ENCODE data around the gene DNAH14.
A peak's percentile ranks its signal among the peaks of the same experiment; 100 is the strongest.
"Not testable (repeated sequence)": the region's sequence is repeated elsewhere in the genome, so short reads cannot be mapped to it uniquely, and the experiment has no call there.

The DNAH14 gene

GRCh38 chr1:224919508-224919907 is 10.0 kb upstream of the DNAH14 start:
- no peak for DNase-seq
- in situ Hi-C loops (cut with MboI; ENCODE audit: low pct_unique_long_range_greater_than_20kb, low sequenced_read_pairs): no loop called here

- in situ Hi-C loops (cut with MboI; ENCODE audit: low pct_unique_long_range_greater_than_20kb, low sequenced_read_pairs): no loop called here
- no peak for DNase-seq
These were observed 8.5 kb upstream of the DNAH14 start for GRCh38 chr1:224920930-224921329.

- DNase-seq: no peak
- in situ Hi-C loops (cut with MboI; ENCODE audit: low pct_unique_long_range_greater_than_20kb, low sequenced_read_pairs): no loop called here
These were observed 8.1 kb upstream of the DNAH14 start for GRCh38 chr1:224921354-224921753.

GRCh38 chr1:224922404-224923164 is 6.9 kb upstream of the DNAH14 start:
- in situ Hi-C loops (cut with MboI; ENCODE audit: low pct_unique_long_range_greater_than_20kb, low sequenced_read_pairs): no loop called here
- peak; percentile 59 for DNase-seq

- DNase-seq: no peak
- in situ Hi-C loops (cut with MboI; ENCODE audit: low pct_unique_long_range_greater_than_20kb, low sequenced_read_pairs): no loop called here
These were observed 5.7 kb upstream of the DNAH14 start for GRCh38 chr1:224923726-224924125.

GRCh38 chr1:224927631-224928030 is 1.8 kb upstream of the DNAH14 start:
- DNase-seq; in situ Hi-C loops (cut with MboI; ENCODE audit: low pct_unique_long_range_greater_than_20kb, low sequenced_read_pairs): not testable (repeated sequence)

GRCh38 chr1:224928906-224929305 is 569 bp upstream of the DNAH14 start:
- DNase-seq: no peak
- in situ Hi-C loops (cut with MboI; ENCODE audit: low pct_unique_long_range_greater_than_20kb, low sequenced_read_pairs): no loop called here

- in situ Hi-C loops (cut with MboI; ENCODE audit: low pct_unique_long_range_greater_than_20kb, low sequenced_read_pairs): no loop called here
- DNase-seq: no peak
These were observed 2.1 kb downstream of the DNAH14 start for GRCh38 chr1:224931605-224932004.

- DNase-seq: no peak
- in situ Hi-C loops (cut with MboI; ENCODE audit: low pct_unique_long_range_greater_than_20kb, low sequenced_read_pairs): no loop called here
These were observed 3.3 kb downstream of the DNAH14 start for GRCh38 chr1:224932607-224933249.

GRCh38 chr1:224933584-224933983 is 4.1 kb downstream of the DNAH14 start:
- no peak for DNase-seq
- in situ Hi-C loops (cut with MboI; ENCODE audit: low pct_unique_long_range_greater_than_20kb, low sequenced_read_pairs): no loop called here

GRCh38 chr1:224938652-224939051 is 9.2 kb downstream of the DNAH14 start:
- DNase-seq: no peak
- in situ Hi-C loops (cut with MboI; ENCODE audit: low pct_unique_long_range_greater_than_20kb, low sequenced_read_pairs): no loop called here

- no peak for DNase-seq
- in situ Hi-C loops (cut with MboI; ENCODE audit: low pct_unique_long_range_greater_than_20kb, low sequenced_read_pairs): no loop called here
These were observed 10.5 kb downstream of the DNAH14 start for GRCh38 chr1:224939844-224940425.

GRCh38 chr1:224940735-224941134 is 11.3 kb downstream of the DNAH14 start:
- DNase-seq; in situ Hi-C loops (cut with MboI; ENCODE audit: low pct_unique_long_range_greater_than_20kb, low sequenced_read_pairs): not testable (repeated sequence)

- in situ Hi-C loops (cut with MboI; ENCODE audit: low pct_unique_long_range_greater_than_20kb, low sequenced_read_pairs); DNase-seq: not testable (repeated sequence)
These were observed 16.3 kb downstream of the DNAH14 start for GRCh38 chr1:224945651-224946348.

GRCh38 chr1:224946349-224946691 is 16.8 kb downstream of the DNAH14 start:
- in situ Hi-C loops (cut with MboI; ENCODE audit: low pct_unique_long_range_greater_than_20kb, low sequenced_read_pairs): not testable (repeated sequence)

GRCh38 chr1:224957696-224958095 is 28.2 kb downstream of the DNAH14 start:
- no peak for DNase-seq
- in situ Hi-C loops (cut with MboI; ENCODE audit: low pct_unique_long_range_greater_than_20kb, low sequenced_read_pairs): no loop called here

More at GRCh38 chr1:224946349-224946691, 16.8 kb downstream of the DNAH14 start:
- not testable (repeated sequence) for DNase-seq

- in situ Hi-C loops (cut with MboI; ENCODE audit: low pct_unique_long_range_greater_than_20kb, low sequenced_read_pairs): no loop called here
- DNase-seq: no peak
These were observed 29.0 kb downstream of the DNAH14 start for GRCh38 chr1:224958490-224958889.

- DNase-seq: no peak
- in situ Hi-C loops (cut with MboI; ENCODE audit: low pct_unique_long_range_greater_than_20kb, low sequenced_read_pairs): no loop called here
These were observed 29.6 kb downstream of the DNAH14 start for GRCh38 chr1:224959115-224959514.

- DNase-seq: no peak
- in situ Hi-C loops (cut with MboI; ENCODE audit: low pct_unique_long_range_greater_than_20kb, low sequenced_read_pairs): no loop called here
These were observed 30.2 kb downstream of the DNAH14 start for GRCh38 chr1:224959656-224960055.

- in situ Hi-C loops (cut with MboI; ENCODE audit: low pct_unique_long_range_greater_than_20kb, low sequenced_read_pairs): no loop called here
- DNase-seq: peak; percentile 31
These were observed 50.7 kb downstream of the DNAH14 start for GRCh38 chr1:224980181-224980580.

All from KBM-7 (cell line).